Stimulated activated CD4-positive, alpha-beta T cell treated with anti-CD3 and anti-CD28 coated beads, TNF-alpha, amount 100 ng/mL, for 24 hours (primary cell): ENCODE data around the gene CMSS1.

ENCODE experiments used
- DNase-seq, 3 experiments: peaks; one replicate each; pipeline ENCODE4 v3.0.0-alpha.2; 2020; ENCODE audit warnings: low read depth in 3 of 3

Gene CMSS1

GRCh38 chr3:100053951-100054620, 236.4 kb downstream of the CMSS1 start:
- DNase-seq: no peak

- DNase-seq: no peak
Measured at GRCh38 chr3:100057716-100058575, 240.3 kb downstream of the CMSS1 start.

- DNase-seq: no peak
Measured at GRCh38 chr3:100059472-100059871, 241.8 kb downstream of the CMSS1 start.

- DNase-seq: no peak
Measured at GRCh38 chr3:100060685-100061484, 243.2 kb downstream of the CMSS1 start.

- DNase-seq: no peak
Measured at GRCh38 chr3:100062665-100063064, 245.0 kb downstream of the CMSS1 start.

- DNase-seq: no peak
Measured at GRCh38 chr3:100063929-100064461, 246.3 kb downstream of the CMSS1 start.

GRCh38 chr3:100067589-100067988, 249.9 kb downstream of the CMSS1 start:
- DNase-seq: no peak

GRCh38 chr3:100068826-100069225, 251.2 kb downstream of the CMSS1 start:
- peak; percentile 57 to 73 (median 58) for DNase-seq

GRCh38 chr3:100069472-100069871, 251.8 kb downstream of the CMSS1 start:
- no peak for DNase-seq

GRCh38 chr3:100072326-100073048, 254.8 kb downstream of the CMSS1 start:
- DNase-seq: no peak

GRCh38 chr3:100073049-100073713, 255.5 kb downstream of the CMSS1 start:
- no peak for DNase-seq

- DNase-seq: no peak
Measured at GRCh38 chr3:100073714-100074307, 256.1 kb downstream of the CMSS1 start.

GRCh38 chr3:100075196-100075595, 257.5 kb downstream of the CMSS1 start:
- no peak for DNase-seq

- no peak for DNase-seq
Measured at GRCh38 chr3:100075851-100076730, 258.4 kb downstream of the CMSS1 start.

- DNase-seq: no peak
Measured at GRCh38 chr3:100076731-100077529, 259.3 kb downstream of the CMSS1 start.

- DNase-seq: no peak
Measured at GRCh38 chr3:100079328-100079727, 261.7 kb downstream of the CMSS1 start.

- no peak for DNase-seq
Measured at GRCh38 chr3:100080573-100080972, 262.9 kb downstream of the CMSS1 start.

- DNase-seq: no peak
Measured at GRCh38 chr3:100081311-100081710, 263.6 kb downstream of the CMSS1 start.
